Measurements from ENCODE around the gene LRRC51. TPM values are rescaled to one million over a fixed set of nuclear protein-coding genes. Genes with fewer than 3 reads are reported as not detected.

Gene LRRC51, protein sequence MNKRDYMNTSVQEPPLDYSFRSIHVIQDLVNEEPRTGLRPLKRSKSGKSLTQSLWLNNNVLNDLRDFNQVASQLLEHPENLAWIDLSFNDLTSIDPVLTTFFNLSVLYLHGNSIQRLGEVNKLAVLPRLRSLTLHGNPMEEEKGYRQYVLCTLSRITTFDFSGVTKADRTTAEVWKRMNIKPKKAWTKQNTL
- total RNA-seq (1 to 10 TPM; 8.2 to 8.9 TPM), polyA plus RNA-seq (2.6 TPM)

DNA sequence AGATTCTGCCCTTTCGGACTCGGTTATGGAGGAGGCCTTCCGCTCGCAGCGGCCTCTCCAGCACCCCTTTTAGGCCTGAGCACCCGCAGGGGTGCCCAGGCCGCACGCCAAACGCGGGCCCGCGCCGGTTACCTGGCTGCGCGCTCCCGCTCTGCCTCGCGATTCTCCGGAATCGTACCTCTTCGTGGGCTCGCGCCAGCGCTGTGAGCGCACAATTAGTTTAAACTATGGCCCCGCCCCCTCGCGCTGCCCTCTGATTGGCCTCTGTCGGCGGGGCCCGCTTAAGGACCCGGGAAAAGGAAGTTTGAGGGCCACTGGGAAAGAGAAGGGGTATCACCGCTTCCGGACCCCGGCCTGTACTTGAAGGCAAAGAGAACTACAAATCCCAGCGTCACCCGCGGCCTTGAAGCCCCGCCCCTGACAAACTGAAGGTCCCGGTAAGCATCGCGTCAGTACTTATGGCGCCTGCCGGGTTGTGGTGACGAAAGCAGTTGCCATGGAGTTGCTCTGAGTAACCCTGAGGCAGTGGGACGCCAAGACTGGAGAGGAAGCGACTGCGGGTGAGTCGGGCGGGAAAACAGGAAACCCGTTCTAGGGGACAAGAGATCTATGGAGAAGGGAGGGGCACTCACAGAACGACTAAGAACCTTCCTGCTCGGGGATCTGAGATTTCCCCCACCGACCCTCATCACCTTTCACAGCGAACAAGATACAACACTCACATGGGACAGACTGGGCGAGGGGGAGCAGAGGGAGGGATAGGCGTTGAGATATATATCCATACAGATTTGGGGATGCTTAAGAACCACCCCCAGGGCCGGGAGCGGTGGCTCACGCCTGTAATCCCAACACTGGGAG lies at the start of gene LRRC51, which contains the start of gene NUMA1:
TSS of gene LRRC51 (plus strand) at position 525 of the 858 bp plus-strand sequence. CDS start 8,234 bp downstream, outside the sequence.
TSS of gene NUMA1 (minus strand) at position 217 of the 858 bp plus-strand sequence. CDS start 44,599 bp downstream, outside the sequence.
- Mint-ChIP-seq H3K9me3 (no peaks in the 10 kb centered on the region), H3K36me3 (peaks cover 0 to 6% (median 2%) of the 10 kb centered on the region in 3 donors), H3K27ac (peak within 1 kb of the TSS; percentile 95 to 99 (median 98)), H3K4me1 (peaks cover 30 to 49% (median 43%) of the 10 kb centered on the region in 3 donors), H3K4me3 (peak within 1 kb of the TSS; percentile 77 to 92 (median 90)), H3K27me3 (no peaks in the 10 kb centered on the region)
- peak; percentile 96 to 100 (median 99) for DNase-seq
- CTCF ChIA-PET: interaction anchor here (1.1 to 2.0 kb wide), 5 partner anchors 15 to 55 kb away, joined by 3 to 6 read pairs (median 4); no protein-coding TSS in a partner anchor
- H3K36me3 ChIP-seq (ENCODE audit: insufficient read depth, low read length): no peaks in the 10 kb centered on the region
- H3K4me1 ChIP-seq (ENCODE audit: insufficient read depth, low read length): peaks cover 20% of the 10 kb centered on the region
- peak within 1 kb of the TSS; percentile 67 for H3K4me3 ChIP-seq (ENCODE audit: low read length)
- POLR2A ChIA-PET: interaction anchor here (0.7 to 2.3 kb wide), 2 partner anchors 32 to 40 kb away, joined by 4 to 12 read pairs; partner anchors contain the start of gene ANAPC15
- H3K27me3 ChIP-seq (ENCODE audit: insufficient read depth, low read length, poor library complexity, severe bottlenecking): no peaks in the 10 kb centered on the region
- no peaks in the 10 kb centered on the region for H3K9me3 ChIP-seq (ENCODE audit: low read length)
- peak within 1 kb of the TSS; percentile 88 for H3K27ac ChIP-seq (ENCODE audit: low read depth, low read length)

DNA sequence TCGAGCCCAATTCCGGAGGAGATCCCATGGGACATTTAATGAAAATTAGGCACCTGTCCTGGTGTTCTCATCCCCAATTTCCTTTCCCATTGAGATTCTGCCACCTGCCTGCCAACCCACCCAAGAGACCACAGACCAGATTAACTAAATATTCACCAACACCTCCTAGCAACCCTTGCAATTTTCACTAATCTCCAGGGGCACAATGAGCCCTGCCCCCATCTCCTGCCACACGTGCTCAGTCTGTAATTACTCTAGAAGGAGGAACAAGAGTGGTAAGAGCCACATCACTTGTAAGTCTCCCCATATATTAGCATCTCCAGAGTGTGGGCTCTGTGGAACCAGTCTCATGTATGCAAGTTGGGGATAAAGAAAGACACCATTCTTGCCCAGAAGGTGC lies 44.0 kb upstream of the LRRC51 start:
- H3K27ac ChIP-seq (ENCODE audit: low read depth, low read length): no peak overlapping the region
- peaks cover 0 to 44% (median 4%) of the 10 kb centered on the region in 3 donors for H3K36me3 Mint-ChIP-seq
- H3K9me3 Mint-ChIP-seq: no peaks in the 10 kb centered on the region
- H3K36me3 ChIP-seq (ENCODE audit: insufficient read depth, low read length): peaks cover 16% of the 10 kb centered on the region
- ChIA-PET POLR2A (no interaction called here), CTCF (interaction anchor here (1.1 kb wide), 1 partner anchor 54 kb away, joined by 3 read pairs; no protein-coding TSS in a partner anchor)
- no peaks in the 10 kb centered on the region for H3K9me3 ChIP-seq (ENCODE audit: low read length)
- peak overlapping the region; percentile 38 to 84 (median 79) for H3K27ac Mint-ChIP-seq
- H3K27me3 ChIP-seq (ENCODE audit: insufficient read depth, low read length, poor library complexity, severe bottlenecking): no peaks in the 10 kb centered on the region
- no peak for DNase-seq
- H3K4me3 ChIP-seq (ENCODE audit: low read length): no peak overlapping the region
- peak overlapping the region in 4 of 7 donors; percentile 14 to 29 (median 22) for H3K4me3 Mint-ChIP-seq
- peaks cover 21 to 30% (median 25%) of the 10 kb centered on the region in 3 donors for H3K4me1 Mint-ChIP-seq
- no peaks in the 10 kb centered on the region for H3K27me3 Mint-ChIP-seq
- peaks cover 58% of the 10 kb centered on the region for H3K4me1 ChIP-seq (ENCODE audit: insufficient read depth, low read length)

DNA sequence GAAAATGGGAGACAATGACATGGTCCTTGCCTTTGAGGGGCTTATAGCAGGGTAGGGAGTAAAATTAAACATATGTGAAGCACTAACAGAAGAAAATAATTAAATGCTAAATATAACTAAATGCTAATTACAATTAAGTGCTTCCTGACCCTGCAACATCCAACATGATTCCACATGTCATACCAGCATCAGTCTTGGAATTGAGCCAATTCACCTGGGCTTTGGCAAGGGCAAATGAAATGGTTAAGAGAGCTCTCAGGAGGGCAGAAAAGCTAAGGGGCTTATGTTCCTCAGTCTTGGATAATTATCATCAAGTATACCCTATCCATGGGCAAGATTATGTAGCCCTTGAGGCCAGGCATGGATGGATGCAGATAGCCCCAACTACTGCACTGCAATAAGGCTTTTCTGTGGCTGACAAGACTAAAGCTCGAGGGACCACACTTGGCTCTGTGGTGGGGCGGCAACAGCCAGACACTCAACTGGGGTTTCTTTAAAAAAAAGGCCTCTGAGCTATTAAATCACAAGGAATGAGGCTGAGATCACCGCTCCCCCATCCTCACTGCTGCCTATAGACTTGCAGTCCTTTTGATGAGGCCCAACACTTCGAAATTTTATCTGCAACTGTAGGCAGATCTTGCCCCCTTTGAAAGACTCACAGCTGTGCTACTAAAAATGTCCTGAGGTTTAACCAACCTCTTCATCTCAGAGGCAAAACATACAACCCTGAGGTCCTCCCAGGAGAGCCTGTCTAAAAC lies 42.9 kb upstream of the LRRC51 start:
- H3K4me3 Mint-ChIP-seq: peak overlapping the region in 1 of 7 donors; percentile 67
- Histone ChIP-seq H3K9me3 (ENCODE audit: low read length) (no peaks in the 10 kb centered on the region), H3K36me3 (ENCODE audit: insufficient read depth, low read length) (peaks cover 16% of the 10 kb centered on the region), H3K27me3 (ENCODE audit: insufficient read depth, low read length, poor library complexity, severe bottlenecking) (no peaks in the 10 kb centered on the region), H3K4me1 (ENCODE audit: insufficient read depth, low read length) (peaks cover 64% of the 10 kb centered on the region), H3K27ac (ENCODE audit: low read depth, low read length) (no peak overlapping the region), H3K4me3 (ENCODE audit: low read length) (peak overlapping the region; percentile 68)
- H3K36me3 Mint-ChIP-seq: peaks cover 0 to 39% (median 4%) of the 10 kb centered on the region in 3 donors
- DNase-seq: peak in 1 of 5 donors; percentile 20
- H3K4me1 Mint-ChIP-seq: peaks cover 16 to 39% (median 25%) of the 10 kb centered on the region in 3 donors
- H3K9me3 Mint-ChIP-seq: no peaks in the 10 kb centered on the region
- CTCF ChIA-PET: interaction anchor here (4.4 kb wide), 1 partner anchor 13 kb away, joined by 38 read pairs; no protein-coding TSS in a partner anchor
- POLR2A ChIA-PET: no interaction called here
- H3K27ac Mint-ChIP-seq: peak overlapping the region in 3 of 8 donors; percentile 26 to 84 (median 84)
- no peaks in the 10 kb centered on the region for H3K27me3 Mint-ChIP-seq

DNA sequence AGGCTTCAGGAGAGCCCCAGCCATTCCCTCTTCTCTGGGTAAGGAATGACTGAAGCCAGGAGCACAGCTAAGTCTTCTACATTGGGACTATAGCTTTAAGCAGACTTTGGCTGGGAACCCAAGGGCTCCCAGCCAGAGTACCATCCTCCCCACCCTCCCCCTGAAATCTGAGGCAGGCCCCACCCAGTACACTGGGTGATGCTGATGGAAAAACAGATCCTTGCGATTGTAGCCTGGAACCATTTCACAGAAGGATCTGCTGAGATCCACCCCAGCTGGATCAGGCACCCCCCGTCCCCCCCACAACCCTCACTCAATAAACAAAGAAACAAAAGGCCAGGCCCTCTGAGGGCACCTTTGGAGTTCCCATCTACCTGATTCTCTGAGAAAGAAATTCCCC lies 42.2 kb upstream of the LRRC51 start:
- Histone ChIP-seq H3K4me3 (ENCODE audit: low read length) (peak overlapping the region; percentile 68), H3K36me3 (ENCODE audit: insufficient read depth, low read length) (peaks cover 11% of the 10 kb centered on the region), H3K27me3 (ENCODE audit: insufficient read depth, low read length, poor library complexity, severe bottlenecking) (no peaks in the 10 kb centered on the region), H3K27ac (ENCODE audit: low read depth, low read length) (peak overlapping the region; percentile 90), H3K9me3 (ENCODE audit: low read length) (no peaks in the 10 kb centered on the region), H3K4me1 (ENCODE audit: insufficient read depth, low read length) (peaks cover 68% of the 10 kb centered on the region)
- H3K27ac Mint-ChIP-seq: no peak overlapping the region
- H3K4me1 Mint-ChIP-seq: peaks cover 11 to 38% (median 19%) of the 10 kb centered on the region in 3 donors
- ChIA-PET CTCF (interaction anchor here (0.7 to 4.4 kb wide), 6 partner anchors 9 to 61 kb away, joined by 3 to 38 read pairs (median 4); no protein-coding TSS in a partner anchor), POLR2A (no interaction called here)
- H3K36me3 Mint-ChIP-seq: peaks cover 0 to 33% (median 4%) of the 10 kb centered on the region in 3 donors
- H3K9me3 Mint-ChIP-seq: no peaks in the 10 kb centered on the region
- no peak overlapping the region for H3K4me3 Mint-ChIP-seq
- DNase-seq: no peak
- H3K27me3 Mint-ChIP-seq: no peaks in the 10 kb centered on the region

DNA sequence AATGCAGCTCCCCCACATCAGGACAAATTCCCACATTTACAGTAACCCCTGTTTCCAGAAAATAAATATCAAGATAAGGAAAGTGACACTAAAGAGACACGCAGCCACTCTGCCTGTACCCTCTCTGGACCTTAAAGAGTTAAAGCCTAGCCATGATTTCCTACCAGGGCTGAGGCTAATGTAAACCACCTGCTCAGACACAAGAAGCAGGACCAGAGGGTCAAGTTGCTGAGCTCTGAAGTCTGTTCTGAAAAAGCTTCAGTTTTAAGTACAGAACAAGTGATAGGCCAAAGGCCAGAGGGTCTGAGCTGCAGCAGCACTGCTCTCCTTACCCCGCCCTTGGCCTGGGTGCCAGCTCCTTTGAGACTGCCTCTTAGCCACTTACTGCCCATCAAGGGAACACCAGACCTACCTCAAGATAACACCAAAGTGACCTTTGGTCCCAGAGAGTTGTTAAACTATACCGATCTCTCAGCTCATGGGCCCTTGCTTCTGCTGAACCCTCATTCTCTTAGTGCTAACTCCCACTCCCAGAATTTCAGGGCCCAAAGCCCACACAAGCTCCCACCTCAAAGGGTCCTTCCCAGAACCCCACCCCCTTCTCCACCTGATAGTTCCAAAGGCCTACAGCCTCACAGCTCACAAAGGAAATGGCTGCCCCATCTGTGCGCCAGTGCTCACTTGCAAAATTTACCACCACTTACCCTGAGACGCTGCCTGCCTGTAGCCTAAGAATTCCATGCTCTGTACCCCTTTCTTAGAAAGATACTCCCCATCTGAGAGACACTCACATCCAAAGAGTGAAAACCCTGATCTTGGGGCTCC lies 41.4 kb upstream of the LRRC51 start:
- Mint-ChIP-seq H3K4me1 (peaks cover 11 to 37% (median 19%) of the 10 kb centered on the region in 3 donors), H3K27ac (no peak overlapping the region), H3K27me3 (no peaks in the 10 kb centered on the region), H3K9me3 (no peaks in the 10 kb centered on the region), H3K36me3 (peaks cover 0 to 25% (median 4%) of the 10 kb centered on the region in 3 donors), H3K4me3 (no peak overlapping the region)
- DNase-seq: no peak
- H3K4me3 ChIP-seq (ENCODE audit: low read length): peak overlapping the region; percentile 68
- H3K27me3 ChIP-seq (ENCODE audit: insufficient read depth, low read length, poor library complexity, severe bottlenecking): no peaks in the 10 kb centered on the region
- H3K27ac ChIP-seq (ENCODE audit: low read depth, low read length): peak overlapping the region; percentile 90
- ChIA-PET CTCF (interaction anchor here (0.7 to 4.4 kb wide), 14 partner anchors 9 to 104 kb away, joined by 3 to 38 read pairs (median 5); no protein-coding TSS in a partner anchor), POLR2A (interaction anchor here (0.7 to 1.9 kb wide), 4 partner anchors 18 to 73 kb away, joined by 3 to 12 read pairs (median 8); partner anchors contain the start of genes ANAPC15 and NUMA1)
- no peaks in the 10 kb centered on the region for H3K9me3 ChIP-seq (ENCODE audit: low read length)
- peaks cover 4% of the 10 kb centered on the region for H3K36me3 ChIP-seq (ENCODE audit: insufficient read depth, low read length)
- H3K4me1 ChIP-seq (ENCODE audit: insufficient read depth, low read length): peaks cover 71% of the 10 kb centered on the region

DNA sequence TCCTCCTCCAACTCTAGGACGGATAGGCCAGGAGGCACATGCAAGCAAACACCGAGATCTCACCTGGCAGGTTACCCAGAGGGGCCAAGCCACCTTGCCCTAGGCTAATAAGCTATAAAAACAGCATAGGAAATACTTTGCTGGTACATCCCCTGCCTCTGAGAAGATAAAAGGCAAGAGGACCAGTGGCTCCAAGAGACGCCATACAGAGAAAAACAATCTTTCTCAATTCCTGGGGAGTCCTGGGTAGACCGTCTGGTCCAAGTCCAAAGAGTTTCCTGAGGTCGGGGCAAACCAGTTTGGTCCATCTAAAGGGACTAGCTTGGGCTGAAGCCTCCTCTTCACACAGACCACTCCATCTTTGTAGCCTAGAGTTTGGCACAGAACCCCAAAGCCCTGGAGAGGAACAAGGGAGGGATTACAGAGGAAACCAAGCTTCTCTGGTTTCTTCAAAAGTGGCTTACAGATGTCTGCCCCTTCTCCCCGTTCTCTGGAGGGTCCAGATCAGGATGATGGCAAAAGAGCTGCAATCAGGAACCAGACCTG lies 40.7 kb upstream of the LRRC51 start:
- Mint-ChIP-seq H3K27ac (no peak overlapping the region), H3K36me3 (peaks cover 0 to 23% (median 4%) of the 10 kb centered on the region in 3 donors), H3K9me3 (no peaks in the 10 kb centered on the region), H3K4me1 (peaks cover 12 to 37% (median 19%) of the 10 kb centered on the region in 3 donors), H3K27me3 (no peaks in the 10 kb centered on the region), H3K4me3 (no peak overlapping the region)
- H3K27ac ChIP-seq (ENCODE audit: low read depth, low read length): peak overlapping the region; percentile 90
- H3K4me3 ChIP-seq (ENCODE audit: low read length): peak overlapping the region; percentile 68
- no peaks in the 10 kb centered on the region for H3K9me3 ChIP-seq (ENCODE audit: low read length)
- CTCF ChIA-PET: interaction anchor here (1.0 to 4.4 kb wide), 14 partner anchors 9 to 104 kb away, joined by 3 to 38 read pairs (median 5); partner anchors contain the start of gene ANAPC15
- peak in 1 of 5 donors; percentile 30 for DNase-seq
- peaks cover 3% of the 10 kb centered on the region for H3K36me3 ChIP-seq (ENCODE audit: insufficient read depth, low read length)
- H3K27me3 ChIP-seq (ENCODE audit: insufficient read depth, low read length, poor library complexity, severe bottlenecking): no peaks in the 10 kb centered on the region
- POLR2A ChIA-PET: interaction anchor here (0.6 to 2.3 kb wide), 12 partner anchors 9 to 183 kb away, joined by 3 to 12 read pairs (median 4); partner anchors contain the start of genes ANAPC15 and NUMA1
- H3K4me1 ChIP-seq (ENCODE audit: insufficient read depth, low read length): peaks cover 71% of the 10 kb centered on the region

Data from CD8-positive, alpha-beta memory T cell (primary cell).